Mesendoderm (in vitro differentiated cells): ENCODE results near the gene ATP8B4.
"Not testable (repeated sequence)": the region's sequence is repeated elsewhere in the genome, so short reads cannot be mapped to it uniquely, and the experiment has no call there.

ENCODE experiments used
- DNase-seq: peaks from one replicate; pipeline ENCODE4 v3.0.0; 2013
- H2AK5ac ChIP-seq: 2 replicates; pipeline ENCODE4 v1.6.1; 2013; ENCODE audit warnings: low read length, inconsistent platforms
- H2BK120ac ChIP-seq: 2 replicates; pipeline ENCODE4 v1.6.1; 2013; ENCODE audit warnings: low read depth, mild to moderate bottlenecking, low read length, moderate library complexity, mixed read lengths
- H2BK15ac ChIP-seq: replicated peaks from 2 replicates; pipeline ENCODE4 v1.6.1; 2013; ENCODE audit warnings: low read depth, mild to moderate bottlenecking, moderate library complexity
- H2BK5ac ChIP-seq: 2 replicates; pipeline ENCODE4 v1.6.1; 2013; ENCODE audit warnings: low read length, inconsistent platforms
- H3K18ac ChIP-seq: 2 replicates; pipeline ENCODE4 v1.6.1; 2013; ENCODE audit warnings: mild to moderate bottlenecking, low read length, mixed read lengths
- H3K23ac ChIP-seq: one replicate; pipeline ENCODE4 v1.6.1; 2013; ENCODE audit warnings: low read length
- H3K27ac ChIP-seq: 2 replicates; pipeline ENCODE4 v1.5.1; 2013; ENCODE audit warnings: low read depth, mild to moderate bottlenecking, inconsistent platforms, low read length, moderate library complexity
- H3K27me3 ChIP-seq: 2 replicates; pipeline ENCODE4 v1.6.1; 2013; ENCODE audit warnings: low read length, control low read depth, mild to moderate bottlenecking, inconsistent platforms; ENCODE audit not compliant: insufficient read depth, poor library complexity
- H3K36me3 ChIP-seq: 2 replicates; pipeline ENCODE4 v1.6.1; 2013; ENCODE audit warnings: low read length, inconsistent platforms; ENCODE audit not compliant: control insufficient read depth, insufficient read depth
- H3K4ac ChIP-seq: one replicate; pipeline ENCODE4 v1.6.1; 2013; ENCODE audit warnings: low read depth, mild to moderate bottlenecking, low read length, moderate library complexity
- H3K4me1 ChIP-seq: 2 replicates; pipeline ENCODE4 v1.6.1; 2013; ENCODE audit warnings: low read depth, low read length, inconsistent platforms; ENCODE audit not compliant: control insufficient read depth
- H3K4me2 ChIP-seq: 2 replicates; pipeline ENCODE4 v1.6.1; 2013; ENCODE audit warnings: low read length
- H3K4me3 ChIP-seq: 2 replicates; pipeline ENCODE4 v1.5.1; 2013; ENCODE audit warnings: mild to moderate bottlenecking, low read length
- H3K56ac ChIP-seq: one replicate; pipeline ENCODE4 v1.6.1; 2013; ENCODE audit warnings: low read length
- H3K79me1 ChIP-seq: 2 replicates; pipeline ENCODE4 v1.6.1; 2013; ENCODE audit warnings: low read length, inconsistent platforms
- H3K79me2 ChIP-seq: 2 replicates; pipeline ENCODE4 v1.6.1; 2013; ENCODE audit warnings: mild to moderate bottlenecking, low read length; ENCODE audit not compliant: control insufficient read depth, insufficient read depth
- H3K9ac ChIP-seq: 2 replicates; pipeline ENCODE4 v1.6.1; 2013; ENCODE audit warnings: low read length, inconsistent platforms
- H4K5ac ChIP-seq: one replicate; pipeline ENCODE4 v1.6.1; 2013; ENCODE audit warnings: low read length
- H4K8ac ChIP-seq: one replicate; pipeline ENCODE4 v1.6.1; 2013; ENCODE audit warnings: low read depth, mild to moderate bottlenecking, control low read depth, low read length, moderate library complexity
- WGBS: extraction: QIAGEN DNeasy Blood & Tissue Kit; methylation state at CpG from one replicate; pipeline ENCODE4 v1.1.7; 2013; ENCODE audit warnings: low lambda C conversion rate, missing lambda C conversion rate; ENCODE audit not compliant: insufficient coverage; ENCODE audit errors: extremely low coverage; 5-methylcytosine and 5-hydroxymethylcytosine counted together

Gene ATP8B4

DNA sequence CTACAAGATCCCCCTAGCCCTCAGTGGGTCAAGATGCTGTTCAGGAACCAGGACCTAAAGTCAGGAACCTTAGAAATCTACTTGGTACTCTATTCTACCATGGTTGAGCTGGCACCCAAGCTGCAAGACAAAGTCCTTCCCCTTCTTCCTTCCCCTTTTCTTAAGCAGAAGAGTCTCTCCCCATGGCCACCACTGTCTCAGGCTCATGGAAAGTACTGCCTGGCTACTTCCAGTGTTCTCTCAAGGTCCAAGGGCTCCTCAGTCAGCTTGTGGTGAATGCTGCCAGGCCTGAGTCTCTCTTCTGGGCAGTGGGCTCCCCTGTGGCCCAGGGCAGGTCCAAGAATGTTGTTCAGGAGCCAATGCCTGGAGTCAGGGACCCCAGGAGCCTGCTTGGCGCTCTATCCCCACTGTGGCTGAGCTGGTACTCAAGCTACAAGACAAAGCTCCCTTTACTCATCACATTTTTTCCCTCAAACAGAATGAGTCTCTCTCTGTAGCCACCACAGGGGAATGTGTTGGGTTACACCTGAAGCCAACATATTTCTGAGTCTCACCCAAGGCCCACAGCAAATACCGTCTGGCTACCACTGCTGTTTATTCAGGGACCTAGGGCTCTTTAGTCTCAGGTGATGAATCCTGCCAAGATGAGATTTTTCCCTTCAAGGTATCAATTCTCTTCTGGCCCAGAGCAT, 44.8 kb upstream of the ATP8B4 start:
- no peaks in the 10 kb centered on the region for H3K79me2 ChIP-seq
- no peak overlapping the region for H4K5ac ChIP-seq
- no peak for DNase-seq
- H3K79me1 ChIP-seq = no peaks in the 10 kb centered on the region
- H2AK5ac ChIP-seq = no peak overlapping the region
- no peak overlapping the region for H4K8ac ChIP-seq
- no peak overlapping the region for H3K4me3 ChIP-seq
- H3K9ac ChIP-seq = no peak overlapping the region
- no peak overlapping the region for H3K56ac ChIP-seq
- no peak overlapping the region for H3K4ac ChIP-seq
- no peaks in the 10 kb centered on the region for H3K4me1 ChIP-seq
- no peak overlapping the region for H3K23ac ChIP-seq
- H3K27ac ChIP-seq = no peak overlapping the region
- no peak overlapping the region for H2BK5ac ChIP-seq
- H3K18ac ChIP-seq = no peak overlapping the region
- no peak overlapping the region for H3K4me2 ChIP-seq
- no peaks in the 10 kb centered on the region for H3K36me3 ChIP-seq
- H3K27me3 ChIP-seq = no peaks in the 10 kb centered on the region
- H2BK15ac ChIP-seq = no peak overlapping the region
- no peak overlapping the region for H2BK120ac ChIP-seq
- WGBS = no CpG with 5 or more reads among the region's 2 CpGs

GRCh38 chr15:50162969-50163718, 44.1 kb upstream of the ATP8B4 start:
- H3K18ac ChIP-seq = no peak overlapping the region
- no CpG with 5 or more reads among the region's 2 CpGs for WGBS
- no peaks in the 10 kb centered on the region for H3K36me3 ChIP-seq
- no peaks in the 10 kb centered on the region for H3K79me2 ChIP-seq
- no peak overlapping the region for H3K27ac ChIP-seq
- no peak overlapping the region for H2BK5ac ChIP-seq
- no peak overlapping the region for H3K4me2 ChIP-seq
- H3K4me3 ChIP-seq = no peak overlapping the region
- no peak overlapping the region for H4K5ac ChIP-seq
- H3K27me3 ChIP-seq = no peaks in the 10 kb centered on the region
- H2BK15ac ChIP-seq = no peak overlapping the region
- no peaks in the 10 kb centered on the region for H3K79me1 ChIP-seq
- H2AK5ac ChIP-seq = no peak overlapping the region
- H3K23ac ChIP-seq = no peak overlapping the region
- no peaks in the 10 kb centered on the region for H3K4me1 ChIP-seq
- no peak overlapping the region for H3K56ac ChIP-seq
- H3K4ac ChIP-seq = no peak overlapping the region
- no peak overlapping the region for H3K9ac ChIP-seq
- no peak overlapping the region for H2BK120ac ChIP-seq
- H4K8ac ChIP-seq = no peak overlapping the region
- DNase-seq = no peak

DNA sequence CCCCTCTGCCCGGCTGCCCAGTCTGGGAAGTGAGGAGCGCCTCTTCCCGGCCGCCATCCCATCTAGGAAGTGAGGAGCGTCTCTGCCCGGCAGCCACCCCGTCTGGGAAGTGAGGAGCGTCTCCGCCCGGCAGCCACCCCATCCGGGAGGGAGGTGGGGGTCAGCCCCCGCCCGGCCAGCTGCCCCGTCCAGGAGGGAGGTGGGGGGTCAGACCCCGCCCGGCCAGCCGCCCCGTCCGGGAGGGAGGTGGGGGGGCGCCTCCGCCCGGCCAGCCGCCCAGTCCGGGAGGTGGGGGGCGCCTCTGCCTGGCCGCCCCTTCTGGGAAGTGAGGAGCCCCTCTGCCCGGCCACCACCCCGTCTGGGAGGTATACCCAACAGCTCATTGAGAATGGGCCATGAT, 39.2 kb upstream of the ATP8B4 start:
- H3K23ac ChIP-seq, H3K36me3 ChIP-seq, H2AK5ac ChIP-seq, H3K18ac ChIP-seq, H3K4ac ChIP-seq, H3K4me2 ChIP-seq, H3K27me3 ChIP-seq, H3K9ac ChIP-seq, H2BK5ac ChIP-seq, H4K5ac ChIP-seq, H3K56ac ChIP-seq, H3K4me3 ChIP-seq, H3K79me2 ChIP-seq, H2BK15ac ChIP-seq, H2BK120ac ChIP-seq, H3K27ac ChIP-seq, H3K79me1 ChIP-seq, H4K8ac ChIP-seq, DNase-seq, H3K4me1 ChIP-seq: not testable (repeated sequence)
- WGBS = no CpG with 5 or more reads among the region's 28 CpGs

DNA sequence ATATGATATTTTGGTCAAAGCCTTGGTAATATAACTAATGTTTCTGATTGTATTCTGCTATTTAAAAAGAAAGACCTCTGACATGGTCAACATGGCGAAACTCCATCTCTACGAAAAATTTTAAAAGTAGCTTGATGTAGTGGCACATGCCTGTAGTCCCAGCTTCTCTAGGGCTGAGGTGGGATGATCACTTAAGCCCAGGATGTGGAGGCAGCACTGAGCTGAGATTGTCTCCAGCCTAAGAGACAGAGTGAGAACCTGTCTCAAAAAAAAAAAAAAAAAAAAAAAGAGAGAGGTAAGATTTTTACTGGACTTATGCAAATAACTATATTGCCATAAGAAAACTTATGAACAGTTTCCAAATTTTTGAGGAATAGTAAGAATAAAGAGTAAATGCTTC, 32.4 kb upstream of the ATP8B4 start:
- no peak for DNase-seq
- no peak overlapping the region for H2BK5ac ChIP-seq
- H3K18ac ChIP-seq = no peak overlapping the region
- no peaks in the 10 kb centered on the region for H3K79me1 ChIP-seq
- no peak overlapping the region for H3K27ac ChIP-seq
- H3K4ac ChIP-seq = no peak overlapping the region
- H3K79me2 ChIP-seq = no peaks in the 10 kb centered on the region
- H4K5ac ChIP-seq = no peak overlapping the region
- H2AK5ac ChIP-seq = no peak overlapping the region
- no peaks in the 10 kb centered on the region for H3K36me3 ChIP-seq
- no peak overlapping the region for H2BK120ac ChIP-seq
- no CpG with 5 or more reads among the region's 2 CpGs for WGBS
- no peak overlapping the region for H2BK15ac ChIP-seq
- H3K23ac ChIP-seq = no peak overlapping the region
- H3K4me2 ChIP-seq = no peak overlapping the region
- no peaks in the 10 kb centered on the region for H3K4me1 ChIP-seq
- H3K27me3 ChIP-seq = no peaks in the 10 kb centered on the region
- no peak overlapping the region for H3K56ac ChIP-seq
- H4K8ac ChIP-seq = no peak overlapping the region
- no peak overlapping the region for H3K4me3 ChIP-seq
- no peak overlapping the region for H3K9ac ChIP-seq

- Histone ChIP-seq H2BK15ac (no peak overlapping the region), H3K4me2 (no peak overlapping the region), H3K56ac (no peak overlapping the region), H3K27ac (no peak overlapping the region), H2BK5ac (no peak overlapping the region), H2AK5ac (no peak overlapping the region), H3K79me2 (no peaks in the 10 kb centered on the region), H3K4ac (no peak overlapping the region), H3K4me3 (no peak overlapping the region), H3K79me1 (no peaks in the 10 kb centered on the region), H3K27me3 (no peaks in the 10 kb centered on the region), H3K4me1 (no peaks in the 10 kb centered on the region), H2BK120ac (no peak overlapping the region), H3K9ac (no peak overlapping the region), H3K23ac (no peak overlapping the region), H3K18ac (no peak overlapping the region), H4K8ac (no peak overlapping the region), H3K36me3 (no peaks in the 10 kb centered on the region), H4K5ac (no peak overlapping the region)
- no peak for DNase-seq
Measured at GRCh38 chr15:50150851-50151250, 31.8 kb upstream of the ATP8B4 start.

DNA sequence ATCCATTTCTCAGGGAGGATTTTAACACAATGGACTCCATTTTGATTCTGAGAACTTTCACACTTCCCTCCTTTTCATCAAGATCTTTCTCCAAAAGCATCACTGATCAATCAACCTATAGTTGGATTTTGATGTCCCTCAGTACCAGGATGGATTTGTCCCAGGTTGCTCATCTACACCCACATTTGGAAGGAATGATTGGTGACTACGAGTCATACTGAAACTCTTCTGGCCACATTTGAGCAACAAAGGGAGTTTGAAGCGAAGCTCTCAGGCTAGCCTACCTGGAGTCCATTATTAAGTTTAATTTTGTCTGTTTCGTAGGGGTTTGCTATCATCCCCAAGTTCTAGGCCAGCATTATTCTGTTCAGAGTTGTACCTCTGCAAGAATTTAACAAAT, 31.3 kb upstream of the ATP8B4 start:
- Histone ChIP-seq H3K4ac (no peak overlapping the region), H3K9ac (no peak overlapping the region), H2BK15ac (no peak overlapping the region), H3K79me1 (no peaks in the 10 kb centered on the region), H3K4me1 (no peaks in the 10 kb centered on the region), H4K5ac (no peak overlapping the region), H3K4me3 (no peak overlapping the region), H3K27ac (no peak overlapping the region), H3K36me3 (no peaks in the 10 kb centered on the region), H3K27me3 (no peaks in the 10 kb centered on the region), H2AK5ac (no peak overlapping the region), H2BK5ac (no peak overlapping the region), H3K18ac (no peak overlapping the region), H2BK120ac (no peak overlapping the region), H3K23ac (no peak overlapping the region), H3K79me2 (no peaks in the 10 kb centered on the region), H4K8ac (no peak overlapping the region), H3K4me2 (no peak overlapping the region), H3K56ac (no peak overlapping the region)
- no peak for DNase-seq
- no CpG with 5 or more reads among the region's 3 CpGs for whole genome bisulfite sequencing
